ENCODE measurements around the gene PTGFR.

GRCh38 chr1:78541479-78541878 is 50.7 kb downstream of the PTGFR start:
- TF ChIP-seq POLR2A (IDR thresholded peaks at IDR 0.05) (no peak), CTCF (IDR thresholded peaks at IDR 0.05) (no peak), EP300 (IDR thresholded peaks at IDR 0.05) (no peak), POLR2AphosphoS5 (IDR thresholded peaks at IDR 0.05) (no peak)
